Measurements from ENCODE around the gene DNAI1. TPM values are rescaled to one million over a fixed set of nuclear protein-coding genes. Genes with fewer than 3 reads are reported as not detected.

Gene DNAI1
- total RNA-seq, 1 experiment from 2014 or later = 1.1 TPM

- no peaks in the 10 kb centered on the region for H4K20me1 ChIP-seq (ENCODE audit: insufficient read depth)
- CTCF ChIA-PET = interaction anchor here (1.7 kb wide), 1 partner anchor 8 kb away, joined by 9 read pairs; no protein-coding TSS in a partner anchor
Observed at GRCh38 chr9:34412336-34412735, 46.3 kb upstream of the DNAI1 start.

GRCh38 chr9:34413231-34413852 is 45.3 kb upstream of the DNAI1 start:
- TF ChIP-seq REST (IDR thresholded peaks at IDR 0.05; ENCODE audit: low read depth) (peak; percentile 92), RAD21 (IDR thresholded peaks at IDR 0.05; ENCODE audit: low read depth) (no peak)
- Histone ChIP-seq H3K9ac (ENCODE audit: low read length) (no peak overlapping the region), H4K20me1 (ENCODE audit: insufficient read depth) (no peaks in the 10 kb centered on the region), H3K4me3 (replicated peaks in 1 of 2; ENCODE audit: low read depth in 1 of 2, low read length in 2 of 2) (no peak overlapping the region), H3K9me3 (ENCODE audit: control insufficient read depth in 1 of 2, insufficient read depth in 1 of 2, low read depth in 1 of 2, low read length in 2 of 2) (no peaks in the 10 kb centered on the region), H3K27ac (ENCODE audit: low read depth, low read length) (no peak overlapping the region), H3K4me2 (ENCODE audit: low read length) (no peak overlapping the region), H3K4me1 (ENCODE audit: control insufficient read depth in 1 of 2, insufficient read depth in 2 of 2, low read length in 2 of 2) (no peaks in the 10 kb centered on the region), H3K9me2 (ENCODE audit: insufficient read depth) (no peaks in the 10 kb centered on the region), H3K79me2 (ENCODE audit: insufficient read depth, low read length) (no peaks in the 10 kb centered on the region), H3K36me3 (ENCODE audit: control insufficient read depth in 1 of 2, insufficient read depth in 2 of 2, low read length in 2 of 2) (no peaks in the 10 kb centered on the region), H2AFZ (ENCODE audit: low read depth, low read length, poor library complexity, severe bottlenecking) (no peak overlapping the region), H3K27me3 (ENCODE audit: insufficient read depth, low read length) (no peaks in the 10 kb centered on the region)
- POLR2A ChIA-PET = no interaction called here
- intact Hi-C loops (cut with micrococcal nuclease) = loop anchor here (2.0 kb wide), 2 partner anchors 17 to 81 kb away; no protein-coding TSS in a partner anchor
- BruUV-seq (replicated peaks) = no TSS peak
- CTCF ChIA-PET = interaction anchor here (1.7 kb wide), 1 partner anchor 9 kb away, joined by 9 read pairs; no protein-coding TSS in a partner anchor
- RAD21 ChIA-PET (ENCODE audit: low non-redundant PET in 1 of 2, low total read pairs in 2 of 2, uncharacterized antibody in 2 of 2, unreplicated experiment in 2 of 2) = no interaction called here
- peak; percentile 50; the same call in 1 of the 2 replicates for ATAC-seq
- no peak for DNase-seq (ENCODE audit: low read depth, low spot score)

More at GRCh38 chr9:34412336-34412735, 46.3 kb upstream of the DNAI1 start:
- DNase-seq (ENCODE audit: low read depth, low spot score) (no peak), ATAC-seq (no peak)
- Histone ChIP-seq H3K27ac (ENCODE audit: low read depth, low read length) (no peak overlapping the region), H3K4me1 (ENCODE audit: control insufficient read depth in 1 of 2, insufficient read depth in 2 of 2, low read length in 2 of 2) (no peaks in the 10 kb centered on the region), H3K4me3 (replicated peaks in 1 of 2; ENCODE audit: low read depth in 1 of 2, low read length in 2 of 2) (no peak overlapping the region), H3K9me2 (ENCODE audit: insufficient read depth) (no peaks in the 10 kb centered on the region), H3K27me3 (ENCODE audit: insufficient read depth, low read length) (no peaks in the 10 kb centered on the region), H3K79me2 (ENCODE audit: insufficient read depth, low read length) (no peaks in the 10 kb centered on the region), H3K36me3 (ENCODE audit: control insufficient read depth in 1 of 2, insufficient read depth in 2 of 2, low read length in 2 of 2) (no peaks in the 10 kb centered on the region), H2AFZ (ENCODE audit: low read depth, low read length, poor library complexity, severe bottlenecking) (no peak overlapping the region), H3K4me2 (ENCODE audit: low read length) (no peak overlapping the region), H3K9me3 (ENCODE audit: control insufficient read depth in 1 of 2, insufficient read depth in 1 of 2, low read depth in 1 of 2, low read length in 2 of 2) (no peaks in the 10 kb centered on the region), H3K9ac (ENCODE audit: low read length) (no peak overlapping the region)
- no TSS peak for BruUV-seq (replicated peaks)
- POLR2A ChIA-PET = no interaction called here
- RAD21 ChIA-PET (ENCODE audit: low non-redundant PET in 1 of 2, low total read pairs in 2 of 2, uncharacterized antibody in 2 of 2, unreplicated experiment in 2 of 2) = no interaction called here
- intact Hi-C loops (cut with micrococcal nuclease) = loop anchor here (2.0 kb wide), 2 partner anchors 18 to 82 kb away; no protein-coding TSS in a partner anchor
- TF ChIP-seq EGR1 (IDR thresholded peaks at IDR 0.05; ENCODE audit: low read depth) = no peak
- no peak for TF ChIP-seq SIN3A (IDR thresholded peaks at IDR 0.05; ENCODE audit: low read depth)
- TF ChIP-seq YY1 (IDR thresholded peaks at IDR 0.05; ENCODE audit: extremely low read depth, insufficient replicate concordance, low read depth, low read length) = no peak
- TF ChIP-seq POLR2AphosphoS5 (IDR thresholded peaks at IDR 0.05; ENCODE audit: low read depth, low read length) = no peak
